ENCODE measurements around the gene EFCAB14.

- TF ChIP-seq POLR2A (conservative IDR thresholded peaks at IDR 0.05) (no peak), POLR2AphosphoS5 (IDR thresholded peaks at IDR 0.05; ENCODE audit: control insufficient read depth, insufficient read depth, low read depth, low read length) (no peak)
Measured at GRCh38 chr1:46655848-46656247, 63.1 kb downstream of the EFCAB14 start.

All from K562 (cell line).